K562 (cell line): ENCODE data around the gene GPR108. TPM values are rescaled to one million over a fixed set of nuclear protein-coding genes. Genes with fewer than 3 reads are reported as not detected.
A peak's percentile ranks its signal among the peaks of the same experiment; 100 is the strongest.

Source experiments
- CBFB ChIP-seq: sonication (generic); formaldehyde crosslinking; IDR thresholded peaks from 2 replicates; pipeline ENCODE4 v1.4.0; 2020; ENCODE audit warnings: mild to moderate bottlenecking, missing genetic modification reagents
- CTCFL ChIP-seq: IDR thresholded peaks from 2 replicates; pipeline ENCODE4 v1.6.1; 2011; ENCODE audit warnings: borderline replicate concordance, low read depth, mild to moderate bottlenecking, moderate library complexity, low read length; ENCODE audit not compliant: insufficient read depth, poor library complexity, severe bottlenecking
- DPF2 ChIP-seq: fragments of 450-650 bp; IDR thresholded peaks from 2 replicates; pipeline ENCODE4 v1.6.1; 2016
- EGR1 ChIP-seq: fragments of 450-650 bp; conservative IDR thresholded peaks from 2 replicates; pipeline ENCODE4 v1.6.1; 2017; ENCODE audit warnings: mild to moderate bottlenecking
- ESRRA ChIP-seq: fragments of 450-650 bp; IDR thresholded peaks from 2 replicates; pipeline ENCODE4 v1.6.1; 2014; ENCODE audit warnings: low read depth, mild to moderate bottlenecking, moderate library complexity, borderline replicate concordance
- IFI16 ChIP-seq: fragments of 250-450 bp; sonication (Bioruptor Pico); IDR thresholded peaks from 2 replicates; pipeline ENCODE4 v2.1.2; 2022; ENCODE audit warnings: mild to moderate bottlenecking, inconsistent platforms
- MCM2 ChIP-seq: fragments of 450-650 bp; IDR thresholded peaks from 2 replicates; pipeline ENCODE4 v1.6.1; 2017; ENCODE audit warnings: low read depth, mild to moderate bottlenecking
- MCM5 ChIP-seq: fragments of 450-650 bp; IDR thresholded peaks from 2 replicates; pipeline ENCODE4 v1.6.1; 2016; ENCODE audit warnings: low read depth
- NFIC ChIP-seq: fragments of 450-650 bp; IDR thresholded peaks from 2 replicates; pipeline ENCODE4 v1.6.1; 2017; ENCODE audit warnings: mild to moderate bottlenecking, inconsistent platforms
- NR1H2 ChIP-seq: sonication (generic); formaldehyde crosslinking; IDR thresholded peaks from 2 replicates; pipeline ENCODE4 v1.4.0; 2020; ENCODE audit warnings: mild to moderate bottlenecking, missing genetic modification reagents
- PURB ChIP-seq: sonication (generic); formaldehyde crosslinking; IDR thresholded peaks from 2 replicates; pipeline ENCODE4 v1.9.0; 2021; ENCODE audit warnings: low read depth, mild to moderate bottlenecking, missing genetic modification reagents
- RBM14 ChIP-seq: fragments of 200-400 bp; formaldehyde crosslinking; IDR thresholded peaks from 2 replicates; pipeline ENCODE4 v1.6.1; 2018; ENCODE audit warnings: low read depth, mild to moderate bottlenecking, low read length, moderate library complexity, borderline replicate concordance; ENCODE audit not compliant: insufficient read depth
- RBM25 ChIP-seq: fragments of 200-400 bp; formaldehyde crosslinking; IDR thresholded peaks from 2 replicates; pipeline ENCODE4 v1.6.1; 2018; ENCODE audit warnings: low read length, low read depth, moderate library complexity; ENCODE audit not compliant: severe bottlenecking
- STAT5A ChIP-seq: IDR thresholded peaks from 2 replicates; pipeline ENCODE4 v1.6.1; 2012; ENCODE audit warnings: low read length, inconsistent platforms, borderline replicate concordance
- TAF7 ChIP-seq: fragments of 450-650 bp; IDR thresholded peaks from 2 replicates; pipeline ENCODE4 v1.6.1; 2016; ENCODE audit warnings: missing genetic modification characterization, missing compliant biosample characterization
- THRB ChIP-seq: fragments of 450-650 bp; formaldehyde crosslinking; conservative IDR thresholded peaks from 2 replicates; pipeline ENCODE4 v1.4.0; 2022; ENCODE audit warnings: mild to moderate bottlenecking, missing genetic modification characterization
- TSC22D4 ChIP-seq: fragments of 450-650 bp; IDR thresholded peaks from 2 replicates; pipeline ENCODE4 v1.6.1; 2016; ENCODE audit warnings: missing genetic modification characterization, missing biosample characterization, control low read depth
- ZNF140 ChIP-seq: fragments of 250-450 bp; sonication (Bioruptor Pico); IDR thresholded peaks from 2 replicates; pipeline ENCODE4 v1.8.0; 2021; ENCODE audit warnings: moderate library complexity, mild to moderate bottlenecking, inconsistent platforms
- ZNF384 ChIP-seq: IDR thresholded peaks from 2 replicates; pipeline ENCODE4 v1.6.1; 2012; ENCODE audit warnings: low read depth, low read length, improper control_type of control experiment
- polyA plus RNA-seq, 8 experiments: library from polyadenylated mRNA; depleted of rRNA in 4 of 8; stranded (reverse) in 5 of 8; unstranded in 3 of 8; fragments of >200 nt; fragmentation: Nextera tagmentation in 2 of 8; fragmentation: Illumina TruSeq in 1 of 8; extraction: Ambion mirVana in 2 of 8; extraction: Trizol in 1 of 8; gene quantifications; 2 replicates each; pipeline versions ENCODE4 v1.2.1 to v1.2.3, GENCODE V29; 2011 to 2014; ENCODE audit warnings: inconsistent platforms in 1 of 8, missing spikeins in 1 of 8
- total RNA-seq, 7 experiments: library from RNA; depleted of rRNA in 6 of 7; stranded (reverse); fragments of >200 nt in 6 of 7; fragmentation: Illumina TruSeq in 2 of 7; extraction: Trizol in 2 of 7; gene quantifications; 2 replicates each; pipeline versions ENCODE4 v1.2.1 to v1.2.3, GENCODE V29; 2011 to 2021; ENCODE audit warnings: low replicate concordance in 1 of 7
- TF ChIP-seq, protein P1 (sequence below): sonication (generic); formaldehyde crosslinking; IDR thresholded peaks from 2 replicates; pipeline ENCODE4 v1.8.1; 2023; ENCODE audit warnings: mild to moderate bottlenecking, missing genetic modification reagents, moderate library complexity
- TF ChIP-seq, protein P2 (sequence below): fragments of 450-650 bp; conservative IDR thresholded peaks from 2 replicates; pipeline ENCODE4 v1.6.1; 2016; ENCODE audit warnings: missing genetic modification characterization, low read depth, mild to moderate bottlenecking, missing compliant biosample characterization, moderate library complexity

Gene GPR108
- total and polyA plus RNA-seq, 9 of the 15 experiments (the other 6 are each of a cell fraction or from before 2014, with no cell fraction given) = 2.4 to 33.2 (median 24.4) TPM

DNA sequence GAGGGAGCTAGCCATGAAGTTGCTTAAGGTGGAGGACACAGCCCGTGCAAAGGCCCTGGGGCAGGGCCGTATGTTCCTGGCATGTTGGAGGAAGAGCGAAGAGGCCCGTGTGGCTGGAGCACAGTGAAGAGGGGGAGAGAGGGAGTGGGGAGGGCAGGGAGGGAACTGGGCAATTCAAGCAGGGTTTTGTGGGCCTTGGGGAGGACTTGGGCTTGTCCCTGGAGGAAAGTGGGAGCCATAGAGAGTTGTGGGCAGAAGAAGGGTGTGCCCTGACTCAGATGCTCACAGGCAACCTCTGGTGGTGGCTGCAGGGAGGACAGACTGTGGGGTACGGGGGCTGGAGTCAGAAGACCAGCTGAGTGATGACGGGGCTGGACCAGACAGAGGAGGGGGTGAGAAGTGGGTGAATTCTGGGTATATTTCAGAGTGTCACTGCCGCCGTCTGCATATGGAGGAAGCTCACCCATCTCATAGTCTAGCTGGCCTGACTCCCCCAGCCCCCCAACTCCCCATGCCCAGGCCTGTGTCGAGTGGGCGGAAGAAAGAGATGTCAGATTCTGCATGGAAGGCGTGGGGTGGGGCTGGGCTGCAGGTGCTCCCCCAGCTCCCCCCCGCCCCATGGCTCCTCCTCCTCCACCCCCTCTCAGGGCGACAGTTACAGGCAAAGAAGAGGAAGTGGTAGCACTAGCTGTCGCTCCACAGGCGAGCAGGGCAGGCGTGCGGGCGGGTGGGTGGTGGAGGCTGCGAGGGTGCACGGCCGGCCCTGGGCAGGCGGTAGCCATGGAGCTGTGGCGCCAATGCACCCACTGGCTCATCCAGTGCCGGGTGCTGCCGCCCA is 34.9 kb upstream of the GPR108 start, which contains the start of gene VAV1 (continued):
- TF ChIP-seq CBFB (no peak), THRB (CRISPR knock-in tag) (no peak), PURB (no peak), IFI16 (CRISPR knock-in tag) (no peak), TSC22D4 (tag) (no peak), DPF2 (no peak; the same call in 1 of the 2 replicates), ZNF140 (CRISPR knock-in tag) (no peak), RBM14 (no peak), MCM2 (no peak), ZNF384 (no peak), STAT5A (no peak), CTCFL (no peak), TAF7 (tag) (0 out of 2 replicates have a peak, but pooled peaks have one; percentile 11), MCM5 (no peak), ESRRA (no peak), EGR1 (peak; percentile 90), NR1H2 (CRISPR knock-in tag) (no peak), RBM25 (peak; percentile 84), NFIC (no peak)
- TF ChIP-seq, protein P1, sequence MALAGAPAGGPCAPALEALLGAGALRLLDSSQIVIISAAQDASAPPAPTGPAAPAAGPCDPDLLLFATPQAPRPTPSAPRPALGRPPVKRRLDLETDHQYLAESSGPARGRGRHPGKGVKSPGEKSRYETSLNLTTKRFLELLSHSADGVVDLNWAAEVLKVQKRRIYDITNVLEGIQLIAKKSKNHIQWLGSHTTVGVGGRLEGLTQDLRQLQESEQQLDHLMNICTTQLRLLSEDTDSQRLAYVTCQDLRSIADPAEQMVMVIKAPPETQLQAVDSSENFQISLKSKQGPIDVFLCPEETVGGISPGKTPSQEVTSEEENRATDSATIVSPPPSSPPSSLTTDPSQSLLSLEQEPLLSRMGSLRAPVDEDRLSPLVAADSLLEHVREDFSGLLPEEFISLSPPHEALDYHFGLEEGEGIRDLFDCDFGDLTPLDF = no peak
- TF ChIP-seq, protein P2, sequence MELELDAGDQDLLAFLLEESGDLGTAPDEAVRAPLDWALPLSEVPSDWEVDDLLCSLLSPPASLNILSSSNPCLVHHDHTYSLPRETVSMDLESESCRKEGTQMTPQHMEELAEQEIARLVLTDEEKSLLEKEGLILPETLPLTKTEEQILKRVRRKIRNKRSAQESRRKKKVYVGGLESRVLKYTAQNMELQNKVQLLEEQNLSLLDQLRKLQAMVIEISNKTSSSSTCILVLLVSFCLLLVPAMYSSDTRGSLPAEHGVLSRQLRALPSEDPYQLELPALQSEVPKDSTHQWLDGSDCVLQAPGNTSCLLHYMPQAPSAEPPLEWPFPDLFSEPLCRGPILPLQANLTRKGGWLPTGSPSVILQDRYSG (tag) = no peak
